Right lobe of liver (tissue), 4 donors: Measurements from ENCODE around the gene CRB1.

Experiments
- POLR2A ChIP-seq: fragments of 450-650 bp; IDR thresholded peaks from one replicate; pipeline ENCODE4 v1.6.1; 2017; ENCODE audit warnings: antibody characterized with exemption, mild to moderate bottlenecking
- TF ChIP-seq, protein P1 (sequence below), 4 donors: fragments of 200-600 bp in 3 of 4; fragments of 450-650 bp in 1 of 4; IDR thresholded peaks; one replicate each; pipeline versions ENCODE4 v1.5.1 to v1.8.0; 2016 to 2022; ENCODE audit warnings: antibody characterized with exemption in 4 of 4, mild to moderate bottlenecking in 2 of 4
- donor health status: DM: no; HTN: no; CAD: no.
- donor health status: DM: no; HTN: no; CAD: no.
- donor health status: DM: no; HTN: yes; CAD: no.

DNA sequence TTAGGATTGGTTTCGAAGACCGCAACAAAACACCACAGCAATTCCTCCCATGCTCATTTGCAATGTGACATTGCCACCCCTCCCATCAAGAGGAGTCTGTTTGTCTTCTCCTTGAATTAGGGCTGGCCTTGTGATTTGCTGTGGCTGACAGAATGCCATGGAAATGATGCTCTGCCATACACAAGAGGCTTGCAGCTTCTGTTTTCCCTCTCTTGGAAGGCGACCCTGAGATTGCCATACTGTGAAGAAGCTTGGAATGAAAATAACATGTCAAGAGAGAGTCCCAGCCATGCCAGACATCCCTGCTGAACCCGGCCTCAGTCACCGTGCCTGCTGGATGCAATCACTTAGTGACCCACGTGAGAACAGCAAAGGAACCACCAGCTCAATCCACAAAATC lies 212.4 kb downstream of the CRB1 start:
- TF ChIP-seq, protein P1, sequence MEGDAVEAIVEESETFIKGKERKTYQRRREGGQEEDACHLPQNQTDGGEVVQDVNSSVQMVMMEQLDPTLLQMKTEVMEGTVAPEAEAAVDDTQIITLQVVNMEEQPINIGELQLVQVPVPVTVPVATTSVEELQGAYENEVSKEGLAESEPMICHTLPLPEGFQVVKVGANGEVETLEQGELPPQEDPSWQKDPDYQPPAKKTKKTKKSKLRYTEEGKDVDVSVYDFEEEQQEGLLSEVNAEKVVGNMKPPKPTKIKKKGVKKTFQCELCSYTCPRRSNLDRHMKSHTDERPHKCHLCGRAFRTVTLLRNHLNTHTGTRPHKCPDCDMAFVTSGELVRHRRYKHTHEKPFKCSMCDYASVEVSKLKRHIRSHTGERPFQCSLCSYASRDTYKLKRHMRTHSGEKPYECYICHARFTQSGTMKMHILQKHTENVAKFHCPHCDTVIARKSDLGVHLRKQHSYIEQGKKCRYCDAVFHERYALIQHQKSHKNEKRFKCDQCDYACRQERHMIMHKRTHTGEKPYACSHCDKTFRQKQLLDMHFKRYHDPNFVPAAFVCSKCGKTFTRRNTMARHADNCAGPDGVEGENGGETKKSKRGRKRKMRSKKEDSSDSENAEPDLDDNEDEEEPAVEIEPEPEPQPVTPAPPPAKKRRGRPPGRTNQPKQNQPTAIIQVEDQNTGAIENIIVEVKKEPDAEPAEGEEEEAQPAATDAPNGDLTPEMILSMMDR (IDR thresholded peaks at IDR 0.05), result no peak
- no peak for TF ChIP-seq POLR2A
